HEK293T (cell line): ENCODE measurements around the gene KCNQ1OT1.
A peak's percentile ranks its signal among the peaks of the same experiment; 100 is the strongest.

Source experiments
- BHLHE40 ChIP-seq: fragments of 450-650 bp; IDR thresholded peaks from 2 replicates; pipeline ENCODE4 v1.6.1; 2016; ENCODE audit warnings: mild to moderate bottlenecking, moderate library complexity, borderline replicate concordance
- ELF4 ChIP-seq: fragments of 450-650 bp; IDR thresholded peaks from 2 replicates; pipeline ENCODE4 v1.6.1; 2017; ENCODE audit warnings: antibody characterized with exemption
- L3MBTL2 ChIP-seq: fragments of 450-650 bp; conservative IDR thresholded peaks from 2 replicates; pipeline ENCODE4 v1.6.1; 2016; ENCODE audit warnings: mild to moderate bottlenecking
- SP1 ChIP-seq: fragments of 450-650 bp; IDR thresholded peaks from 2 replicates; pipeline ENCODE4 v1.6.1; 2017
- TARDBP ChIP-seq: fragments of 450-650 bp; IDR thresholded peaks from 2 replicates; pipeline ENCODE4 v1.6.1; 2016

DNA sequence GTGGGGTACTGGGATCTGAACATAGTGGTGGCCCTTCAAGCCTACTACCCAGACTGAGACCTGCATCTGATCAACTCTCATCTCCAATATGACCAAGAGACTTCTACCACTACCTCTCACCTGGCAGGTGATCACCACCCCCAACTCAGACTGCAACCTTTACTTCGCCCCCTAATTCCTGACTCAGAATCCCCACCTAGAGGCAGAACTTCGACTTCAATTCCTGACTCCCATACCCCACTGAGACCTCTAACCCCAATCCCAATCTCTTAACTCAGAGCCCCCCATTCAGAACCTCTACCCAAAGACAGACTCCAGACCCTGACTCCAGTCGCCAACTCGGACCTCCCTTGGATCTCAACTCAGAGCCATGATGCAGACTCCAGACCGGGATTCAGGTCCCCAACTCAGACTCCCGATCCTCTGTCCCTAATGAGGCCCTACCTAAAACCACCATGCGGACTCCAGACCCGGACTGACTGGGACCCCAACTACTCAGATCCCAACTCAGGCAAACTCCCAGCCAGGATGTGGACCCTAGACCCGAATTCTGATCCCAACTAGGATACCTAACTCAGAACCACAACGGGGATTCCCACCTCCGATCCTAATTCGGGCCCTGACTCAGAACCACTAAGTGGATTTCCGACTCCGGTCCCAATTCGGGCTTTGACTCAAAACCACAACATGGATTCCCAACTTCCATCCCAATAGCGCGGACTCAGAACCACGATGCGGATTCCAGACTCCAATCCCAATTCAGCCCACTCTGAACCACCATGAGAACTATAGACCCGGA, 1.2 kb downstream of the KCNQ1OT1 start:
- no peak for TF ChIP-seq TARDBP
- 0 out of 2 replicates have a peak, but pooled peaks have one; percentile 33 for TF ChIP-seq L3MBTL2
- TF ChIP-seq BHLHE40, result no peak
- no peak for TF ChIP-seq SP1
- no peak for TF ChIP-seq ELF4
